K562 (cell line): ENCODE measurements around the gene ITPR1. TPM values are rescaled to one million over a fixed set of nuclear protein-coding genes. Genes with fewer than 3 reads are reported as not detected.

Experiments
- BCLAF1 ChIP-seq, 2 experiments: fragments of 450-650 bp in 1 of 2; IDR thresholded peaks; 2 replicates each; pipeline ENCODE4 v1.6.1; 2011 to 2017; ENCODE audit warnings: low read depth in 2 of 2, antibody characterized with exemption in 1 of 2, borderline replicate concordance in 1 of 2, low read length in 1 of 2, mild to moderate bottlenecking in 1 of 2, mixed read lengths in 1 of 2; ENCODE audit not compliant: control insufficient read depth in 1 of 2
- CBX2 ChIP-seq: fragments of 200-600 bp; sonication (generic); IDR thresholded peaks from one replicate; pipeline ENCODE4 v1.6.1; 2012; ENCODE audit warnings: mild to moderate bottlenecking, low read length, inconsistent platforms; ENCODE audit not compliant: insufficient read depth, poor library complexity, severe bottlenecking
- CEBPB ChIP-seq: fragments of 450-650 bp; IDR thresholded peaks from 2 replicates; pipeline ENCODE4 v1.6.1; 2016; ENCODE audit warnings: missing genetic modification characterization, missing compliant biosample characterization
- DMBX1 ChIP-seq: fragments of 250-450 bp; sonication (Bioruptor Pico); IDR thresholded peaks from 2 replicates; pipeline ENCODE4 v1.8.0; 2022; ENCODE audit warnings: inconsistent platforms, mild to moderate bottlenecking, moderate library complexity, borderline replicate concordance
- GABPB2 ChIP-seq: fragments of 250-450 bp; sonication (Bioruptor Pico); conservative IDR thresholded peaks from 2 replicates; pipeline ENCODE4 v1.5.1; 2021; ENCODE audit warnings: mild to moderate bottlenecking
- HOXB6 ChIP-seq: fragments of 250-450 bp; sonication (Bioruptor Pico); IDR thresholded peaks from 2 replicates; pipeline ENCODE4 v1.5.1; 2022; ENCODE audit warnings: mild to moderate bottlenecking, borderline replicate concordance
- JUND ChIP-seq, 2 experiments: IDR thresholded peaks; 2 replicates in 1 of 2; 3 replicates in 1 of 2; pipeline ENCODE4 v1.6.1; 2011; ENCODE audit warnings: borderline replicate concordance in 2 of 2, low read depth in 2 of 2, low read length in 2 of 2, improper control_type of control experiment in 1 of 2, missing biosample characterization in 1 of 2, missing genetic modification characterization in 1 of 2, missing genetic modification reagents in 1 of 2
- LCOR ChIP-seq: sonication (generic); formaldehyde crosslinking; IDR thresholded peaks from 2 replicates; pipeline ENCODE4 v1.8.0; 2022; ENCODE audit warnings: mild to moderate bottlenecking, missing genetic modification reagents
- LEF1 ChIP-seq: fragments of 450-650 bp; IDR thresholded peaks from 2 replicates; pipeline ENCODE4 v1.6.1; 2016; ENCODE audit warnings: mild to moderate bottlenecking
- NFATC3 ChIP-seq: fragments of 450-650 bp; IDR thresholded peaks from 2 replicates; pipeline ENCODE4 v1.6.1; 2017; ENCODE audit warnings: mild to moderate bottlenecking
- SMAD1 ChIP-seq: fragments of 150-350 bp; IDR thresholded peaks from 2 replicates; pipeline ENCODE4 v1.6.1; 2014; ENCODE audit warnings: low read length, low read depth; ENCODE audit not compliant: partially characterized antibody
- ZBTB43 ChIP-seq: sonication (generic); formaldehyde crosslinking; IDR thresholded peaks from 2 replicates; pipeline ENCODE4 v1.8.0; 2023; ENCODE audit warnings: mild to moderate bottlenecking, missing genetic modification reagents
- ZEB2 ChIP-seq: fragments of 450-650 bp; IDR thresholded peaks from 2 replicates; pipeline ENCODE4 v1.6.1; 2016
- ZFP36 ChIP-seq: fragments of 150-350 bp; IDR thresholded peaks from 2 replicates; pipeline ENCODE4 v1.6.1; 2018; ENCODE audit warnings: low read length, low read depth; ENCODE audit not compliant: partially characterized antibody
- ZNF12 ChIP-seq: sonication (generic); formaldehyde crosslinking; IDR thresholded peaks from 2 replicates; pipeline ENCODE4 v1.4.0; 2020; ENCODE audit warnings: mild to moderate bottlenecking, missing genetic modification reagents
- ZNF23 ChIP-seq: fragments of 250-450 bp; sonication (Bioruptor Pico); IDR thresholded peaks from 2 replicates; pipeline ENCODE4 v1.4.0; 2020; ENCODE audit warnings: mild to moderate bottlenecking
- ZNF511 ChIP-seq: sonication (generic); formaldehyde crosslinking; IDR thresholded peaks from 2 replicates; pipeline ENCODE4 v1.8.0; 2022; ENCODE audit warnings: mild to moderate bottlenecking, missing genetic modification reagents
- ZNF75A ChIP-seq: fragments of 450-650 bp; formaldehyde crosslinking; IDR thresholded peaks from 2 replicates; pipeline ENCODE4 v1.4.0; 2020; ENCODE audit warnings: mild to moderate bottlenecking
- polyA plus RNA-seq, 8 experiments: library from polyadenylated mRNA; depleted of rRNA in 4 of 8; stranded (reverse) in 5 of 8; unstranded in 3 of 8; fragments of >200 nt; fragmentation: Nextera tagmentation in 2 of 8; fragmentation: Illumina TruSeq in 1 of 8; extraction: Ambion mirVana in 2 of 8; extraction: Trizol in 1 of 8; gene quantifications; 2 replicates each; pipeline versions ENCODE4 v1.2.1 to v1.2.3, GENCODE V29; 2011 to 2014; ENCODE audit warnings: inconsistent platforms in 1 of 8, missing spikeins in 1 of 8
- total RNA-seq, 7 experiments: library from RNA; depleted of rRNA in 6 of 7; stranded (reverse); fragments of >200 nt in 6 of 7; fragmentation: Illumina TruSeq in 2 of 7; extraction: Trizol in 2 of 7; gene quantifications; 2 replicates each; pipeline versions ENCODE4 v1.2.1 to v1.2.3, GENCODE V29; 2011 to 2021; ENCODE audit warnings: low replicate concordance in 1 of 7

ITPR1 gene
- total and polyA plus RNA-seq, 9 of the 15 experiments (the other 6 are each of a cell fraction or from before 2014, with no cell fraction given): 22.4 to 40.0 (median 27.4) TPM

- TF ChIP-seq DMBX1 (CRISPR knock-in tag): no peak
- no peak for TF ChIP-seq ZBTB43 (CRISPR knock-in tag)
- no peak for TF ChIP-seq ZNF75A
- TF ChIP-seq HOXB6 (CRISPR knock-in tag): no peak
- TF ChIP-seq ZNF511 (CRISPR knock-in tag): no peak
- no peak for TF ChIP-seq LEF1
- peak; percentile 32; the same call in 1 of the 2 replicates for TF ChIP-seq ZEB2
- peak; percentile 25; the same call in 1 of the 2 replicates for TF ChIP-seq JUND (IDR thresholded peaks at IDR 0.05; ENCODE audit: borderline replicate concordance, low read depth, low read length)
- TF ChIP-seq JUND (tag; IDR thresholded peaks at IDR 0.05; ENCODE audit: borderline replicate concordance, low read depth, low read length): no peak
- TF ChIP-seq GABPB2 (CRISPR knock-in tag): no peak
- TF ChIP-seq CBX2: no peak
- no peak for TF ChIP-seq ZFP36
- no peak for TF ChIP-seq BCLAF1 (IDR thresholded peaks at IDR 0.05; ENCODE audit: borderline replicate concordance in 1 of 2, control insufficient read depth in 1 of 2, low read depth in 2 of 2, low read length in 1 of 2)
- no peak for TF ChIP-seq LCOR
- TF ChIP-seq NFATC3: no peak
- TF ChIP-seq SMAD1: no peak
- TF ChIP-seq CEBPB (tag): no peak
- TF ChIP-seq ZNF12 (CRISPR knock-in tag): no peak
- TF ChIP-seq ZNF23 (CRISPR knock-in tag): no peak
Observed at GRCh38 chr3:4804161-4805058, 311.3 kb downstream of the ITPR1 start (continued).
